Measurements from ENCODE around the gene UFSP2.

GRCh38 chr4:185384061-185384460 is 41.7 kb downstream of the UFSP2 start:
- TF ChIP-seq, protein P1, sequence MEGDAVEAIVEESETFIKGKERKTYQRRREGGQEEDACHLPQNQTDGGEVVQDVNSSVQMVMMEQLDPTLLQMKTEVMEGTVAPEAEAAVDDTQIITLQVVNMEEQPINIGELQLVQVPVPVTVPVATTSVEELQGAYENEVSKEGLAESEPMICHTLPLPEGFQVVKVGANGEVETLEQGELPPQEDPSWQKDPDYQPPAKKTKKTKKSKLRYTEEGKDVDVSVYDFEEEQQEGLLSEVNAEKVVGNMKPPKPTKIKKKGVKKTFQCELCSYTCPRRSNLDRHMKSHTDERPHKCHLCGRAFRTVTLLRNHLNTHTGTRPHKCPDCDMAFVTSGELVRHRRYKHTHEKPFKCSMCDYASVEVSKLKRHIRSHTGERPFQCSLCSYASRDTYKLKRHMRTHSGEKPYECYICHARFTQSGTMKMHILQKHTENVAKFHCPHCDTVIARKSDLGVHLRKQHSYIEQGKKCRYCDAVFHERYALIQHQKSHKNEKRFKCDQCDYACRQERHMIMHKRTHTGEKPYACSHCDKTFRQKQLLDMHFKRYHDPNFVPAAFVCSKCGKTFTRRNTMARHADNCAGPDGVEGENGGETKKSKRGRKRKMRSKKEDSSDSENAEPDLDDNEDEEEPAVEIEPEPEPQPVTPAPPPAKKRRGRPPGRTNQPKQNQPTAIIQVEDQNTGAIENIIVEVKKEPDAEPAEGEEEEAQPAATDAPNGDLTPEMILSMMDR (IDR thresholded peaks at IDR 0.05) = no peak
- TF ChIP-seq POLR2A (IDR thresholded peaks at IDR 0.05) (no peak), POLR2AphosphoS5 (IDR thresholded peaks at IDR 0.05) (no peak), EP300 (IDR thresholded peaks at IDR 0.05) (no peak)

Measured in gastroesophageal sphincter (tissue), 3 donors.